M059J (cell line): ENCODE measurements around the gene SAMD11. TPM values are rescaled to one million over a fixed set of nuclear protein-coding genes. Genes with fewer than 3 reads are reported as not detected.
A peak's percentile ranks its signal among the peaks of the same experiment; 100 is the strongest.
"Not testable (repeated sequence)": the region's sequence is repeated elsewhere in the genome, so short reads cannot be mapped to it uniquely, and the experiment has no call there.

Experiments
- DNase-seq: peaks from one replicate; pipeline ENCODE4 v3.0.0-alpha.2; 2012; ENCODE audit warnings: low read depth
- total RNA-seq: library from RNA; depleted of rRNA; stranded (reverse); fragments of >200 nt; shearing (Covaris generic); gene quantifications from 2 replicates; pipeline ENCODE4 v1.2.3, GENCODE V29; 2014

The SAMD11 gene
- total RNA-seq, 1 experiment from 2014 or later: 59.8 TPM

DNA sequence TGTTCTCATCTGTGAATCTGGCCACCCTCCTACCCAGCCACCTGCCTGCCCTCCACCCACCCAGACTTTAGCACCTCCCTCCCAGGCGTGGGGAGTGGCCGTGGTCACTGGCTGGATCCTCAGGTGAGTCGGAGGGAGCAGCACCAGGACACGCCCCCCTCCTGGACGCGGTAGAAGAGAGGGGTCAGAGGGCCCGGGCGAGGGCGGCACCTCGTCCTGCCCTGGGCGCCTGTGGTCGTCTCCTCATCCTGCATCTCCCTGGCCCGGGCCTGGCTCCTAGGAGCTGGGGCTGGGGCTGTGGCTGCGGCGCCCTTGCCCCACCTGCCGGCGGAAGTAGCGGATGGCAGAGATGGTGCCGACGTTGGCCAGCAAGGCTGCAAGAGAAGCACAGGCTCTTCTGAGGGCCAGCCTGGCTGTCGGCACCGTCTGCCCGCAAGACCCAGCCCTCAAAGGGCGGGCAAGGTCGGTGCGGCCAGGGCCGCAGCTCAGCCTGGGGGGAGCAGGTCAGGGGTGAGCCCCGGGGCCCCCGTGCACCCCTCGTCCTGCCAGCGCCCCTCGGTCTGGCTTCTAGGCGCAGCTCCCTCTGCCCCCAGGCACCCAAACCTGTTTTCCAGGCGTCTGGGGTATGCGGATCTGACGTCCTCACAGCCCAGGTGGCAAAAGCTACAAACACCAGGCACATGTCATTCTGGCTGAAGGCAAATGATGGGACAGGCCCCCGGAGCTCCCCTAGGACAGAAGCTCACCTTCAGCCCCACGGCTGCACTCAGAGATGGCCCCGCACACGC lies 52.4 kb downstream of the SAMD11 start:
- DNase-seq: peak; percentile 85

DNA sequence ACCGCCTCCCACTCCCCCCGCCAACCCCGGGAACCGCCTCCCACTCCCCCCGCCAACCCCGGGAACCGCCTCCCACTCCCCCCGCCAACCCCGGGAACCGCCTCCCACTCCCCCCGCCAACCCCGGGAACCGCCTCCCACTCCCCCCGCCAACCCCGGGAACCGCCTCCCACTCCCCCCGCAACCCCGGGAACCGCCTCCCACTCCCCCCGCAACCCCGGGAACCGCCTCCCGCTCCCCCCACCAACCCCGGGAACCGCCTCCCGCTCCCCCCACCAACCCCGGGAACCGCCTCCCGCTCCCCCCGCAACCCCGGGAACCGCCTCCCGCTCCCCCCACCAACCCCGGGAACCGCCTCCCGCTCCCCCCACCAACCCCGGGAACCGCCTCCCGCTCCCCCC lies 53.1 kb downstream of the SAMD11 start:
- DNase-seq: not testable (repeated sequence)

DNA sequence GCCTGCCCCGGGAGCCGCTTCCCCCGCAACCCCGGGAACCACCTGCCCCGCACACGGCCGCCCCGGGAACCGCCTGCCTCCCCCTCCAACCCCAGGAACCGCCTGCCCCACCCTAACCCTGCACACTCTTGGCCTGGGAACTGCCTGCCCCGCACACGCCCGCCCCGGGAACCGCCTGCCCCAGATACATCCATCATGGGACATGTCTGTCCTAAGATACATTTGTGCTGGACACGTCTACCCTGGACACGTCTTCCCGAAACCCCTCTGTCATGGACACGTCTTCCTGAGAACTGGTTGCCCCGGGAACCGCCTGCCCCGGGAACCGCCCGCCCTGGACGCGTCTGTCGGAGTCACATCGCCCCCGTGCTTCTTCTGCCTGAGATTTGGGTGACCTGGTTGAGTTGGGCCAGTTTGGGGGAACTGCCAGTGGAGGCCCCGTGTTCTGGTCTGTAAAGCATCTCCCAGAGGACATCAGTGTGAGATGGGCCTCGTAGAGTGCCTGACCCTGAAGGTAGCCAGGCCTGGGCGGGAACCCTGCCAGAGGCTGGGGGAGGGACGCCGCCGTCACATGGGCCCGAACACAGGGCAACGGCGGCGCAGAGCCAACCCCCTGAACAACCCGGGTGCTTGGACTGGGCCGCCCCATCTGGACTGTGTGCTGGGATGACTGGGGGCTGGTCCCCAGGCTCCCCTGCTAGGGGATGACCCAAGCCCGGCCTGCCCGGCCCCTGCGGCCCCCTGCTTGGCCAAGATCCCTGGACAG lies 54.5 kb downstream of the SAMD11 start:
- no peak for DNase-seq

DNA sequence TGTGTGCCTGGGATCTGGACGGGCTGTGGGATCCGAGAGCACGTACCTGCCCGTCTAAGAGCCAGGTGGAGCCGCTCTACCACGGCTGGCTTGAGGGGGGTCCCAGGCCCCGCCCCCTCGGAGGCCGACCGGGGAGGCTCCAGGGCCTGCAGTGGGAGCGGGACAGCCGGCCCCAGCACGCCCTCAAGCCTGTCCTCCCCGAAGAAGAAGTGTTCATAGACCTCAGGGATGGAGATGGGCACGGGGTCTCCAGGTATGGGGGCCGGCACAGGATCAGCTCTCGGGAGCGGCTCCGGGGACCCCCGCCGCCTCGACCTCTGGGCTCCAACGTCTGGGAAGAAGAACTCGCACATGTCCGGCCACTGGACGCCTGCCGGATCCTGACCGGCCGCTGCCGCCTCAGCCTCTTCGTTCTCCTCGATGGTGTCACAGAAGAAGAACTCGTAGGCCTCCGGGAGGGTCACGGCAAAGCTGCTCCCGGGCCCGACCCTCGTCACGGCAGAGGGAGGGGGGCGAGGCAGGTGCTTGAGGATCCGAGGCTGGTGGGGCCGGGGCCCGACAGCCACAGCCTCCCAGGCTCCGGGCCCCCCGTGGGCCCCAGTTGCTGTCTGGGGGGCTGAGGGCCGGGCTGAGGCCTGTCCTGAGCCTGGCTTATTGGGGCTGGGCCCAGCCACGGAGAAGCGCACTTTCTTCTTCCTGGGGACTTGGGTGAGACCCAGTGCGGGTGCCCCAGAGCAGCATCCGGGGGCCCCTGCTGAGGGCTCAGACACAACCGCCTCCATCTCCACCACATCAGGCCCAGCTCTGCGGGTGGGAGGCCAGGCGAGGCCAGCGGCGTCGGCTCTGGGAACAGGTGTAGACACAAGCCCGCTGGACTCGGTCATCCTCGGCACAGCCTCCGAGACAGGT lies 55.4 kb downstream of the SAMD11 start:
- no peak for DNase-seq

DNA sequence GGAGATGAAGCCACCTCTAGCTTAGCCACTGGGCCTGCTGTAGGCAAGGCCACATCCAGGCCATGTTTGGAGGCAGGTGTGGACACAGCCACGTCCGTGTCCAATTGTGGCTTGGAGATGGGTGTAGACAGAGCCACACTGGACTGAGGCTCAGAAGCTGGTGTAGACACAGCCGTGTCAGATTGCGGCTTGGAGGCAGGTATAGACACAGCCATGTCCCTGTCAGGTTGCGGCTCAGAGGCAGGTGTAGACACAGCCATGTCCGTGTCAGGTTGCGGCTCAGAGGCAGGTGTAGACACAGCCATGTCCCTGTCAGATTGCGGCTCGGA lies 56.0 kb downstream of the SAMD11 start:
- no peak for DNase-seq

DNA sequence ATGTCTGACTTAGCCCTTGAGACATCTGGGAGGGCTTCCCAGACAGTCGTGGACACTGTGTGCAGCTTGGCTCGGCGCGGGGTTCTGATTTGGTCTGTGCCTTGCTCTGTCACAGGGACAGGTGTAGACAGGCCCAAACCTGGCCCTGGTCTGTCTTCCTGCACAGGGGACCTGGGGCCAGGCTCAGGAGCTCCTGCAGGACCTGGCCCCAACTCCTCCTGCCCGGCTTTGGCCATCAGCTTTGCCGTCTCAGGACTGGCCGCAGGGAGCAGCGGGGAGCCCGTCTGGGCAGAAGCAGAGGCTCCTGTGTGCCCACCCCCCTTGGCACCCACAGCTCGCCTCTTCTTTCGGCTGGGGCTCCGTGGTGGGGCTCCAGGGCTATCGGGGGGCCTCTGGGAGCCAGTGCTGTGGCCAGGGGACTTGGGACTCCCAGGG lies 56.4 kb downstream of the SAMD11 start:
- no peak for DNase-seq

DNA sequence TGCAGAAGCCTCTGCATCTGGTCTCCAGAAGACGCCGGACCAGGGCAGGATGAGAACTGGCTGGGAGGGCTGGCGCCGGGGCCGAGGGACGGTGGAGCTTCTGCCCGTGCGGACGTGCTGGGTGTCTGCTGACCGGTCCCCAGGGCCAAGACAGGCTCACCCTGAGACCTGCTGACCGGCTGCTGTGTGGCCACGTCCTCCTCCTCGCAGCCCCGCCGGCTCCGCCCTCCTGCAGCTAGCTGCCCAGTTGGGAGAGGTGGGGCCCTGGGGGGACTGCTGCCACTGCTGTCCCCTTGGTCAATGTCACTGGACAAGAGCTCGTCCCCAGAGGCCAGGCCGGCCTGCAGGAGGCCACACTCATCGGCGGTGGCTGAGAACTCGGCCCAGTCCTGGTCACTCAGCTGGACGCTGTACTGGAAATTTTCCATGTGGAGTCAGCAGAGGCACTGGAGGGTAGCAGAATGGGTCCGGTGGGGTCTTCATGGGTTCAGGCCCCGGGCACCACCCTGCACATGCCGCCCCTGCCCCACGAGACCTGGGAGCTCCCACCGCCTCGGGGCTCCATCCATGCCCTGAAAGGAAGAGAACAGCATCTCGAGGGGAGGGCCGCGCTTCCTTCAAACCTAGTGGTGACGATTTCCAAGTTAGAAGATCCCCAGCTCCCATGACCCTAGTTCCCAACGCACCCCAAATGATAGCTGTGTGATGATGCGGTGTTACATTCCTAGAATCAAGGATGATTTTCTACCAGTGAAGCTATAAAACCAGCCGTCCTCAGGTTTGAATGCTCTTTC lies 57.1 kb downstream of the SAMD11 start:
- DNase-seq: no peak

DNA sequence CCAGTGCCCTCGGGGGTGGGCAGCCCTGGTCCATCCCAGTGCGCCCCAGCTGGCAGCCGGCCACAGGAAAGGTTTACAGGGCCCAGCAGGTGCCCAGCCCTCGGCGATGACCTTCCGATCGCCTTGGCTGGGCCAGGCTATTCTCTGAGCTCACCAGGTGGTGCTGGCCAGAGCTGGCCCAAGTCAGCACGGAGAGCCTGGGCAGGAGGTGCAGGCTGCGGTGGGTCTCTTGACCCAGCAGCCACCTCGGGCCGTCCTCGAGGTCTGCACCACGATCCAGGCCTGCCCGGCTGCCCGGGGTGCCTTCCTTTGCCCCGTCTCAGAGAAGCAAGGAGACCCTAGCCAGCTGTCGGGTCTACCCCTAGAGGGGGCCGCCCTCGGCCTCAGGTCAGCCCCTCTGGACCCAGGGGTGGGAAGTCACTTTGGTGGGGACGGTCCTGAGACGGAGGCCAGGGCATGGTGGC lies 57.8 kb downstream of the SAMD11 start:
- no peak for DNase-seq

DNA sequence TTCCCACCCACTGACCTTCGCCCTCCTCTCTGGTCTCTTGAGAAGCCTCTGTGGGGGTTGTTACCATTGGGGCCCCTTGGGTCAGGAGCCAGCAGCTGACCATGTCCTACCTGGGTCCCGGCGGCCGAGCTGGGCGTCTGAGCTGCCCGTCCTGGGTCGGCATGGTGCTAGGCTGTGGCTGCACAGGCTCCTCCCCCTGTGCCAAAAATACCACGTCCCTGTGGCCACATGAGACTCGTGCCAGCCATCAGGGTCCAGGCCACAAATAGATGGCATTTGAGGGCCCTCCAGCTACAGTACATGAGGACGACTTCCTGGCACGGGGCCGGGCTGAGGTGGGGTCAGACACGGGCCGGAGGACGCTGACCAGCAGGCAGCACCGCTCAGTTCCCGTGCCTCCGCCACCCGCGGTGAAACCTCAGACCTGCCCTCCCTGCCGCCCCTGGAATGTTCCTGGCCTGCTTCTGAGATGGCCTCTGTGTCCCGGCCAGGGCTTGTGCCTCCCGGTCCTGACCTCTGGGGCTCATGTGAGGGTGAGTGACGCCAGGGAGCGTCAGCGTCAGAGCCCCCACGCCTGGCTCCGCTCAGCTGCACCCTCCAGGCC lies 58.3 kb downstream of the SAMD11 start, which contains the start of gene PERM1:
Gene PERM1, minus strand, starts transcription at position 139 of the 604 bp plus-strand sequence. CDS start 1,064 bp downstream, outside the sequence.
- DNase-seq: no peak

DNA sequence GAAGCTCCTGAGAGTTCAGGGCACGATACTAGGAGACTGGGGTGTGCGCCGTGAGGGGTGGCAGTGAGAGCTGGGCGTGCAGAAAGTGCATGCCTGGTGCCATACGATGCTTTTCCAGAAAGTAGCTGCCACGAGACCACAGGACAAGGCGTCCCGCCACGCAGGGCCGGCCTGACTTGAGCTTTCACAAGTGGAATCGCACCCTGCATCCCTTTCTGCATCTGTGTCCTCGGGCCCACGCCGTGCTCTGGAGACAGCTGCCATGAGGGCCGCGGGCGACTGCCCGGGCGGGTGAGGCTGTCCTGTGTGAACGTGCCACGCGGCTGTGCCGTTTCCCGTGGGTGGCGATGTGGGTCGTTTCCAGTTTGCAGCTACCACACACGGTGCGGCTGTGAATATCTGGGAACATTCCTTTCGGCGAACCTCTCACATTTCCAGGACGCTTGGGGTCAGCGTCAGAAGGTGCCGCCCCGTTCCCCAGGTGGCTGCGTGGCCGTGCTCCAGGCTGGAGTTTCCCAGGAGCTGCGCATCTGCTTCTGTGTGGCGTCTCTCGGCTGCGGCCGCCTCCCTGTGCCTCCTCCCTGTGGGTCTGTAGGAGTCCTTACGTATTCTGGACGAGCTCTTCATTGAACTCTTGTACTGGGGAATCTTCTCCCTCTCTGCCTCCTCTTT lies 59.2 kb downstream of the SAMD11 start:
- DNase-seq: no peak

DNA sequence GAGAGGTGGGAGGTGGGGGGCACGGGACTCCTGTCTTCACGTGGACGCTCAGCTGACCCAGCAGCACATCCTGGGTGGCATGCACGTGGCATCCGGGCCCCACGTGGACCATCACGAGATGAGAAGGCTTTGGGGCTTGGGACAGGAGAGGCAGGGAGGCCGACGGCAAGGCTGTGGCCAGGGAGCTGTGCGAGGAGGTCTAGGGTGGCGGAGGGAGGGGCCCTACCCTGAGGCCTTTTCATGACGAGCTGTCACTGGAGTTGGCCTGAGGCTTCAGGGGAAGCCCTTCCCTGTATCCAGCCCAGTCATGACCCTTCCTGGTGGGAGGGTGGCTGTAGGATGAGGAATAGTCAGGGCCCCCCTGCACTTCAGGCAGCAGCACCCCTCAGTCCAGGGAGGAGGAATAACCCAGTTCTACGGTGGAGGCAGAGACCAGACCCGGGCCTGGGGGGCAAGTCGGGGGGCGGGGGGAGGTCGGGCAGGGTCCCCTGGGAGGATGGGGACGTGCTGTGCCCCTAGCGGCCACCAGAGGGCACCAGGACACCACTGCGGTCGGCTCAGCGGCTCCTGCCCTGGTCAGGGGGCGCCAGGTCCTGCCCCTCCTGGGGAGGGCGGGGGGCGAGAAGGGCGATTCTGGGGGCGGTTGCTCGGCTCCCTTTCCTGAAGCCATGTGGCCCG lies 60.2 kb downstream of the SAMD11 start:
- no peak for DNase-seq

DNA sequence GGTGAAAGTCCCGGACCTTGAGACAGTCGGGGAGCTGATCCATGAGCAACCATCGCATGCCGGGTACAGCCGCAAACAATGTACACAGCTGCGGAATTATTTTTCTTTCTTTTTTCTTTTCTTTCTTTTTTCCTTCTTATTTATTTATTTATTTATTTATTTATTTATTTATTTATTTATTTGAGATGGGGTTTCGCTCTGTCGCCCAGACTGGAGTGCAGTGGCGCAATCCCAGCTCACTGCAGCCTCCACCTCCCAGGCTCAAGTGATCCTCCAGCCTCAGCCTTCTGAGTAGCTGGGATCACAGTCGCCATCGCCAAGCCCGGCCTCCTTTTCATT lies 60.7 kb downstream of the SAMD11 start:
- no peak for DNase-seq

DNA sequence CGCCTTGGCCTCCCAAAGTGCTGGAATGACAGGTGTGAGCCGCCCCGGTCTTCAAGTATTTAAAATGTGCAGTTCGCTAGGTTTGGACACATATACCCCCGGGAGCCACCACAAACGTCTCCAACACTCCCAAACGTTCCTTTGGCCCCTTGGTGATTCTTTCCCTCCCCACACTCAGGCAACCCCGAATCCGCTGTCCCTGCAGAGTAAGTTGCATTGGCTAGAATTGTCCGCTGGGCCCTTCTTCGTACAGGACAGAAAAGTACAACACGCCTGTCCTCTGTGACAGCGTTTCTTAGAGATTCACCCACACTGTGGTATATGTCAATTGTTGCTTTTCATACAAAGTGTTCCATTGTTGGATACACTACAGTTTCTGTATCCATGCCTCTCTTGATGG lies 61.4 kb downstream of the SAMD11 start:
- DNase-seq: no peak

DNA sequence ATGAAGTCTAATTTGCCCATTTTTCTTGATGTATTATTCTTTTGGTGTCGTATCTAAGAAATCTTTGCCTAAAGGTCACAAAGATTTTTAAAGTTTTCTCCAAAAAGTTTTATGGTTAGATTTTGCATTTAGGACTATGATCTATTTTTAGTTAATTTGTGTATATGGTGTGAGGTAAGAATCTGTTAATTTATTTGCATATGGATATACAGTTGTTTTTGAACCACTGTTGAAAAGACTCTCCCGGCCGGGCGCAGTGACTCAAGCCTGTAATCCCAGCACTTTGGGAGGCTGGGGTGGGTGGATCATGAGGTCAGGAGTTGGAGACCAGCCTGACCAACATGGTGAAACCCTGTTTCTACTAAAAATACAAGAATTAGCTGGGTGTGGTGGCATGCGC lies 64.3 kb downstream of the SAMD11 start:
- DNase-seq: not testable (repeated sequence)

DNA sequence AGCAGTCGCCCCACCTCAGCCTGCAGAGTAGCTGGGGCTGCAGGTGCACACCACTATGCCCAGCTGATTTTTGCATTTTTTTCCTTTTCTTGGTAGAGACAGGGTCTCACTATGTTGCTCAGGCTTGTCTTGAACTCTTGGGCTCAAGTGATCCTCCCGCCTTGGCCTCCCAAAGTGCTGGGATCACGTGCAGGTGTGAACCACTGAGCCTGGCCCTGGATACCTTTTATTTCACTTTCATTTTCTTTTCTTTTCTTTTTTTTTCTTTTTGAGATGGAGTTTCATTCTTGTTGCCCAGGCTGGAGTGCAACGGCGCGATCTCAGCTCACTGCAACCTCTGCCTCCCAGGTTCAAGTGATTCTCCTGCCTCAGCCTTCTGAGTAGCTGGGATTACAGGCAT lies 67.6 kb downstream of the SAMD11 start:
- not testable (repeated sequence) for DNase-seq

DNA sequence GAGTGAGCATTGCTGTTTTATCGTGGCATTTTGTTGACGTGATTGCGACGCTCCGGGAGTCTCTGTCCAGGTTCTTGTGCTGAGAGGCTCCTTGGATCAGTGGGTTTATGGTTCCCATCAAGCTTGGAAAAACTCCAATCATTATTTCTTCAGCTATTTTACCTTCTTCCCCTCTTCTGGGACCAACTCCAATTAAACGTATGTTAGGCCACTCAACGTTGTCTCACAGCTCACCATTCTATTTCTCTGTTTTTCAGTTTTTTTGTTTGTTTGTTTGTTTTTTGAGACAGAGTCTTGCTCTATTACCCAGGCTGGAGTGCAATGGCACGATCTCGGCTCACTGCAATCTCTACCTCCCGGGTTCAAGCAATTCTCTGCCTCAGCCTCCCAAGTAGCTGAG lies 68.2 kb downstream of the SAMD11 start:
- no peak for DNase-seq

DNA sequence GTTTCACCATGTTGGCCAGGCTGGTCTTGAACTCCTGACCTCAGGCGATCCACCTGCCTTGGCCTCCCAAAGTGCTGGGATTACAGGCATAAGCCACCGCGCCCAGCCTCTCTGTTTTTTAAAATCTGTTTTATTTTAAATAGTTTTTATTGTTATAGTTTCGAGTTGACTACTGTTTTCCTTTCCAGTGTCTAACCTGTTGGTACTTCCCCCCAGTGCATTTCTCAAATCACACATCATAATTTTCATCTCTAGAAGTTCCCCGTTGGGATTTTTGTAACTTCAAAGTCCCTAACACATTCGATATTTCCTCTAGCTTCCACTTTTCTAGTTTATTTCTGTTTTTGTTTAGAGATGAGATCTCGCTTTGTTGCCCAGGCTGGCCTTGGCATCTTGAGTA lies 68.6 kb downstream of the SAMD11 start:
- no peak for DNase-seq

DNA sequence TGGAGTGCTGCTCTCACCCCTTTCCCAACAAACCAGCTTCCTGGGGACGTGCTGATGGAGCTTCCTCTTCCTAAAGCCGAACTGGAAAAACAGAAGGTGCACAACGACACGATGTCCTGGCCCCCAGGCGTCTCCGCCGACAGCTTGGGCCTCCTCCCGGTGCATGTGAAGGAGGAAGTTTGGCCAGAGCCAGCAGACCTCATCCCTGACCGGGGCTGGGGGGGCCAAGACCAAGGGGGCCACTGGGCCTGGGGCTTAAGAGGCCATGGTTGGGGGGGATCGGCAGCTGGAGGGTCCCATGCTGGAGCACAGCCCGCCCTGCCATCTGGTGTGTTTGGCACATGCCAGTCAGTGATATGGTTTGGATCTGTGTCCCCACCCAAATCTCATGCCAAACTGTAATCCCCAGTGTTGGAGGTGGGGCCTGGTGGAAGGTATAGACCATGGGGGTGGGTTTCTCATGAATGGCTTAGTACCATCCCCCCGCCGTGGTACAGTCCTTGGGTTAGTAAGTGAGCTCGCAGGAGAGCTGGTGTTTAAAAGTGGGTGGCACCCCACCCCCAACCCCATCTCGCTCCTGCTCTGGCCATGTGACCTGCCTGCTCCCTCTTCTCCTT lies 69.8 kb downstream of the SAMD11 start:
- no peak for DNase-seq
